GM21528 (cell line): Measurements from ENCODE around the gene NCBP2L.

ENCODE experiments used
- ATAC-seq: cut with Tn5 transposase; IDR thresholded peaks from one replicate; pipeline ENCODE4 v1.9.1; 2021; ENCODE audit warnings: mild to moderate bottlenecking, moderate library complexity; ENCODE audit not compliant: unreplicated experiment, low FRiP score

Gene NCBP2L

DNA sequence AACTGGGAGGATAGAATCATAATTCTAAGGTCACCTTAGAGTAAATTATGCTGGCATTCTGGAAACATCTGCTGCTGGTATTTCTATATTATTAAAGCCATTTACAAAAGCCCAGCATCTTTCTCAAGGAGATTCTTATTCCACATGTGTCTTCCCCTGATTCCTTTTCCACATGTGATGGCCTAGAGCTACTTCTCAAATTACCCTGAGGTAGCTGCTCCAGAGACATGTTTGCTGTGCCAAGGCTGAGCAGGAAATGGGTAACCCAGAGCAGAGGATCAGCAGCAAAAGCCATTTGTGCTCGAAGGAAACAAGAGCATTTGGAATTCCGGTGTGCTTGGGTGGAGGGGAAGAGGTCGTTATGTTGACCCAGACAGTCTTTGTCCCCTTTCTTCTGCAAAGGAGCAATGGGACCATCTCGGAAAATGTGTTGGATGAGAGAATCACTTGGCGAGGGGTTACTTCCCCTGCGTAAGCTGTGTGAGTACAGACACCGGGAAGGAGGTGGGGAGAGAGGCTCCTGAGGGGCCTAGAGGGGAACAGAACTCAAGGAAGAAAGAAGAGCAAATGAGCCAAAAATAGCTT is 26.6 kb upstream of the NCBP2L start:
- ATAC-seq = no peak

DNA sequence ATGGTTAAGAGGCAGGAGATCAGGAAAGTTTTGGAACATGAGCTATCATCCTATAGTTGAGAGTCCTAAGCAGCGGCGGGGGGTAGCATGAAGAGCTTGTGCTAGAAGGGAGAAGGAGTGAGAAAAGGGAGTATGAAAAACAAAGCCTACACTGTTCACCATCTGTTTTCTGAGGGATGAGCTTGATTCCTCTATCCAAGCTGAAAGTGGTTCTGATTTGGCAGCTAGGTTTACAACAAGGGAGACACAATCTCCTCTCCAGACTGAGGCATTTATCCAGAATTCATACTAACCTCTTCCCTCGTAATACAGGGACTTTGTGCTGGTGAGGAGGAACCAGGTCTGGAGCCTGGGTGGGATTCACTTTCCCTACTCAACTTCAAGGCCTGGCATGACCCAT is 25.5 kb upstream of the NCBP2L start:
- ATAC-seq = no peak

DNA sequence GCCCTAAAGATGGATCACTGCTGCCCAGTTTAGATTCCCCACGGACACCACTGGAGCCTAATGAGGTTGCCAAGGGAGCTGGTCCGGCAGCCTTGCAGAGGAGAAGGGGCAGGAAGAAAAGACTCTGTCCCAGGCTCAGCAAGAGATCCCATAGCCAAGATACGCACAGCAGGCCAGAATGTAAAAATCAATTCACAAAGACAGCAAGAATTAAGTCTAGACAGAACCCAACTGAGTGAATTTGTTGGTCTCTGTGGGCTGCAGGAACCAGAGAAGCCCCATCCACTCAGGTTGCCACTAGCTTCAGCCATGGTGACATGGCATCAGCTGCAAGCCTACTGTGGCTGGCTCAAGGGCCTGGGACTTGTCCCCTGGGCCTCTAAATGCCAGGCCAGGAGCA is 24.8 kb upstream of the NCBP2L start:
- no peak for ATAC-seq

DNA sequence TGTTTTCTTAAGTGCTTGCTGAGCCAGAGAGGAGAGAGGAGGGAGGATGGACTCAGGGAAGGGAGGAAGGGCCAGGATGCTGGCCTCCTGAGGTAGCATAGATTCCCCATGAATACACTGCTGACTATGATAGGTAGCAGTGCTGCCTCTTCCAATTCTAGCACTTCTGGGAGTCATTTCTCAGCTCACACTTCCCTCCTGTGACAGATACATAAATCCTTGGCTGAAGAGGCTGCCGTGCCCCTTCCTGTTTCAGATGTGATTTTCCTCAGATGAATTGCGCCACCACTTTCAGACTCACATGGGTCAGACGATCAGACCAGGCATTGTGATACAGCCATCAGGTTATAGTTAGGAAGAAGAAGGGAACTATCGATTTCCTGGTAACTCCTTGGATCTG is 24.3 kb upstream of the NCBP2L start:
- ATAC-seq = no peak

DNA sequence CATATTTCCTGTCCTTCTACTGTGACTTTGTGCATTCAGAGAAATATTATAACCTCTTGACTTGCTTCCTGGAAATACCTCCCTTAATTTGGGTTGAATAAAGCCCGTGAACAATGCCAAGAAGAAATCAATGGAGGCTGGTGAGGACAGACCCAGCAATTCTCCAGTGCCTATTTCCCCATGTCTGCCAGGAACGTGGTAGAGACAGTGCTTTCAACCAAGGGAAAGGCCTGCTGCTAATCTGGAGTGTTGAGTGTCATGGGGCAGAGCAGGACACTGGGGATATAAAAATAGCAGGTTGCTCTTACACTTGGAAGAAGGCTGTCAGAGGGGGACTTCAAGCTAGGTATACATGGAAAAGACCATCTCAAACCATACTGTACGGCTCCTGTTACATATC is 21.8 kb upstream of the NCBP2L start:
- no peak for ATAC-seq

DNA sequence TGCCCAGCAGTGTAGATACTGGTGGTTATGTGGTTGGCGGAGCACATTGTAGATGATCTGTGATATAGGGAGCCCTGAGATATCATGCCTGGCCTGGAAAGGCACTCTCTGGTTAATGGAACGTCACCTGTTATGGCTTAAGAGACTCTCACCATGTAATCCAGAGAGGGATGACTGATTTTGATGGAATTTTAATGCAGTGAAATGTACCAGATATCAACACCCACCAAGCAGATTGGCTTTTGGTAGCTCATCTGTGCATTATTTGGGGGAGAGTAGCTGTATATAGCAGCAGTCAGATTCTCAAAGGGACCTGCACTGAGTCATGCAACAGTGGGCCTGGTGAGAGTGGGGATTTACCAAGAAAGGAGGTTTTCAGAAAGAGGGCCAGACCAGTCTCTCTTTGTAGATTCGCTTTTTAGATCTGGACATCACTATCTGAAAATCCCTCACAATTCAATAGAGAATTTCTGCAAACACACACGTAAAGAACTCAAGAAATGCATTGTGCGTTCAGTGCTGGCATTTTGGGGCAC is 19.2 kb upstream of the NCBP2L start:
- ATAC-seq = no peak

DNA sequence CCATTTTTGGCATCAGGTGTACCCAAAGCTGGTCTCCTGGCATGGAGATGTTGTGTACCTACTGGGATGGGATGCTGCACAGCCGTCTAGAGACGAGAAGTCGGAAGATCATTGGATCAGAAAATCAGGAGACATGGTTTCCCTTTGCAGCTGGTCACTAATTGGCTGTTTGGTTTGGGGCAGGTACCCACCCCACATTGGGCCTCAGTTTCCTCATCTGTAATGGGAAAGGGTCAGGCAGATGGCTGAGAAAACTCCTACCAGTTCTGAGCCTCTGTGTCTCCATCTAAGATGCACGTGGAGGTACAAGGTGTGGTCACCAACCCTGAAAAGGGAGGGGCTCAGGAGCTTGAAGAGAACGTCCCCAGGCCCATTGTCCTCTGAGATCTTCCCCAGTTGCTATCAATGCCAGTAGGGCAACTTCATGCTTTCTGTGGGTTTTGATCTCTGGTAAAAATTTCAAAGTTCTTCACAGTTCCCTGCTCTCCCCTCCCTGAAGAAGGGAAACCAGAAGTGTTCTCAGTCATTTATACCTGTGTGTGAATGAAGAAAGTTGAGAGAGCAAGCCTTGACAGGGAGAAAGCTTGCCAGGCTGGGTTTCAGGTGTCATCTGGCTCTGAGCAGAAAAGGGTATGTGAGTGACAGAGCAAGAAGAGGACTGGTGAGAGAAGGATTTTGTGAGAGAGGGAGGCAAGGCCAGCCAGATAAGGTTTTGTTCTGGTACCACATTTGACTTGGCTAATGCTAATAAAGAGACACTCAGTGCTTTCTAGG is 17.0 kb upstream of the NCBP2L start:
- ATAC-seq = no peak

DNA sequence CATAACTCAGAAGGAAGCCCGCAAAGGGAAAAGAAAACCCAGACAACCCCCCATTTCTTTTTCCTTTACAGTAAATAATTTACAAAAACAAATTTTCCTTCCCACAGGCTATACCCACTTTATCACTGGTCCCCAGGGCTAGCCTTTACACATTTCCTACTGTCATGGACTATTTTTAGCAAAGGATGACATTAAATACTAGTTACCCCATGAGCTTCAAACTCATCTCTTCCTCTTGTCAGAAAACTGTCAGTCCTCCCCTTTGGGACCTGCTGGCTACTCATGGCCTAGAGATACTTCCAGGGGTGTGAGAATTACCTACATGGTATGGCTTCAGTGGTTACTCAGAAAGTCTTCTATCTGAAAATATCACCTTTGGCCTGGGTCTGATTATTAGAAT is 13.9 kb upstream of the NCBP2L start:
- no peak for ATAC-seq

DNA sequence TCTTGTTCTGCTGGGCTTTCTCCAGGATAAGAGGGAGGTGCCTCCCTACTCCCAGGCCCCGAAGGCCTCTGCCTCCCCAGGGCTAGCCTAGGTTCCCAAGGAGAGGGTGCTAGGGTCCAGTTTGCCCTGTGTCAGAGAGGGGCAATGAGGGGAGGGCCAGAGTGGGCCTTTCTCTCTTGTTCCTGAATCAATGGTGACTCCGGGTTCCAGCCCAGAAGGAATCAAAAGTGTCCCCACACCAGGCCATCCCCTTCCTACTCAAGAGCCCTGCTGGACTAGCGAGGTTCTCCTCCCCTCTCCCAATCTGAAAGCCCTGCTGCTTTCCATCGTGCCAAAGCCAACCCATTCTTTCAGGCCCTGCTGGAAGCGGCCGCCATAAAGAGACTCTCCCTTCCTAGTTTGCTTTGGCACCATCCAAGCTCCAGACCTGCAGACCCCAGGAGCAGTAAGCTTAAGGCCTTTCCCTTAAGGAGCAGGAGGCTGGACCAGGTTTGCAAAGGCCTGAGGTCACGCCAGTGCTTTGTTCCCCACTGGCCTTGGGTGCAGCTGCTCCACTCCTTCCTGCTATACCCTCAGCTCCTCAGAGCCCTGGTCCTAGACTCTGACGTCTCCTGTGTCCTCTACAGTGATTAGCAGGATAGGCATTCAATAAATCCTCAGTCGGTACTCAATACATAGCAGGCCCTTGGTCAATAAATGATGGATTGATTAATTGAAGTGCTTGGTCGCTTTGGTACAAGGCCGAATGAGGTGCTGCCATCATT is 12.5 kb upstream of the NCBP2L start:
- no peak for ATAC-seq

DNA sequence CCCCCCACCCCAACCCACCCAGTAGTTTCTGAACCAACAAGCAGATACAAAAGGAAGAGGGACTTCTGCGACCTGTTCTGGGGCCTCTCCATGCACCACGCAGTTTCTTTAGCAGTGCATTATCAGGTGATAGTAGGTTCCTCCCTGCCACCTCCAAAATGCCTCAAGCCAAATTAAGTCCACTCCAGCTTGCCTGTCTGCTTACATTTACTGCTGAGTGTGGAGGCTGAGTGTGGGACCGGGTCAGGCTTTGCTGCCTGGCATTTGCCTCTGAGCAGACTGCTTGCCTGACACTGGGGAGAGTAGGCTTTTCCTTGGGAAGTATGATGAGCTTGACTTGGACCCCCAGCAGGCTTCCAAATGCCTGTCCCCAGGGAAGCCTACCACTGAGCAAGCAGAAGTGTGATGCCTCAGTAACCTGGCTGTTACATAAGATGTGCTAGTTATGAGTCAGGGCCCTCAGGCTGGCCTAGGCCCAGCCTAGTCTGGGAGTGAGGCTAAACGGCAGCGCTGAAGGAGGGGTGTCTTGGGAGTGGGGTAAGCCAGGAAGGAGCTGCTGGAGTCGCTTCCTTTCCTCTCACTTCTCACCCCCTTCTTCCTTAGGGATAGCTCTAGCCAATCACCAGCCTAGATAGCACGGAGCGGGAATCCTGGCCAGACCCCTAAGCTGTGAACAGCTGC is 10.9 kb upstream of the NCBP2L start:
- no peak for ATAC-seq

DNA sequence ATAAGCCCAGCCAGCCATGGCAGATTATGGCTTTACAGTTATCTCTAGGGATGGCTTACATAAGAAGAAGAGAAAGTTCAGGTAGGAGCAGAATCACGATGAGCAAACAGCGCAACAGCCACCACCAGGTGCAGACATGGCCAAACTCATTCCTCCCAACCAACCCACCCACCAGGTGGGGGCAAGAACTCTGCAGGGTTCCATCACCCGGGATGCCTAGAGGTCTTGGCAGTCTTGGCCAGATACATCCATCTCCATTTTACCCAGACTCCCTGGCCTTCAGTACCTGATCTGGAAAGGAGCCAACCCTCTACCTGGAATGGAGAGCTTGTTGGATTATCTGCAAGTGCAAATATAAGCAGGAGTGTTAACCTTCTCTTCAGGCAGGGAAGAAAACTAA is 9.5 kb upstream of the NCBP2L start:
- no peak for ATAC-seq

DNA sequence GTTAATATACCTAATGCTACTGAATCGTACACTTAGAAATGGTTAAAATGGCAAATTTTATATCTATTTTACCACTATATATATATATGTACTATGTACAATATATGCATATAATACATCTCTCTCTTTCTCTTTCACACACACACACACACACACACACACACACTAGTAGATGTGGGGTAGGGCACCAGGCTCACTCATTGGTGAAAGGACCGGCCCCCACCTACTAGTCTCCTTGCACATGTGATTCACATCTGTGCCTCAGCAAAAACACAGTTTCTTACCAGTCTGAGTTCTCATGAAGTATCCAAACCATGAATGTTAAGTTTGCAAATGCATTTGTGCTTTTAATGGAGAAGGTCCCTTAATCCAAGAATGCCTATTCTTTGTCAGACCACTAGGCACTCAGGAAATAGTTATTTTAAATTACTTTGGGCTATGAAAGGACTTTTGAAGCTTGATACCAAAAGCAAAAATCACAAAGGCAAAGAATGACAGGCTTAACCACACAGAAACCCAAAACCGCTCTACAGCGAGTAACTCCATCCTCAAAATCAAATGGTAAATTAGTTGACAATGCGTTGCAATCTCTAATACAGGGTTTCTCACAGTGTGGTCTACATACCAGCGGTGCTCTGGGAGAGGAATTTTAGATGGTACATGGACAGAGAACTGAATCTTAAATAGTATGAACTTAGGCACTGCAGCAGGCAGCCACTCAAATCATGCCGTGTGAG is 7.8 kb upstream of the NCBP2L start:
- ATAC-seq = no peak

DNA sequence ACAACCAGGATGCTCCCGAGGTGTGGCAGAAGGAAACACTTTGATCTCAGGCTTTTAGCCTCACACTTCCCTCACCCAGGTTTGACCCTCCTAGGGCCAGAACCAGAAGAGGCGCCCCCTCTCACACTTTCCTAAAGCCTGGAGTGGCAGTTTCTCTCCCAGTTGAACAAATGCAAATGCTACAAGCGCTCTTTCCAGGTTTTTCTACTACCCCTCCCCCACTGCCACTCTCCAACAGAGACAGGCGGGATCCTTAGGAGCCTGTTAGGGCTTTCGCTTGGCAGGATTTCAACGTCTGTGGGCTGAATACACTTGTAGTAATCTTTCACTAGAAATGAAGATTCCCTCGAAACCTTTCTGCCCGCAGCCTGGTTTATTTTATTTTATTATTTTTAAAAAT is 4.3 kb upstream of the NCBP2L start:
- no peak for ATAC-seq

DNA sequence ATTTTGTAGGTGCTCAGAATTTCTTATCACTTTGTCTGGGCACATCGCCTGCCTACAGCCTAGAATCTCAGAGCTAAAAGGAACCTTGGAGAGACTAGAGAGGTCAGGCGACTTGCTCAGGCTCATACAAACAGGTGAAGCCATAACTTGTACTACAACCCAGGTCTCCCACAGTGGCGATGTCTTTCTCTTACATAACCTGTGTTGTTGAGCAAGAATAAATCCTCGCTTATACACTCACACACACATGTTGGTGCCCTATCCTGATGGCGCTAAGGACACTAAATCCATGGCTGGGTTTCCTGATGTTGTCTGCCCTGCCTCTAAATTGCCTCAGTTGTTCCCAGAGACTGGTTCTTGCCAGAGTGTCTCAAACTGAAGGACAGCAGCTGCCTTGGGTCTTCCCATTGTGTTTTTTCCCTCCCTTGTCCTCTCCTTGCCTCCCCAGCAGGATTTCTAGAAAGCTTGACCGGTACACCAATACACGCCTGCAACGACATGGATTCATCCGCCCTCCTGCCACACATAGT is 3.6 kb upstream of the NCBP2L start:
- ATAC-seq = no peak

DNA sequence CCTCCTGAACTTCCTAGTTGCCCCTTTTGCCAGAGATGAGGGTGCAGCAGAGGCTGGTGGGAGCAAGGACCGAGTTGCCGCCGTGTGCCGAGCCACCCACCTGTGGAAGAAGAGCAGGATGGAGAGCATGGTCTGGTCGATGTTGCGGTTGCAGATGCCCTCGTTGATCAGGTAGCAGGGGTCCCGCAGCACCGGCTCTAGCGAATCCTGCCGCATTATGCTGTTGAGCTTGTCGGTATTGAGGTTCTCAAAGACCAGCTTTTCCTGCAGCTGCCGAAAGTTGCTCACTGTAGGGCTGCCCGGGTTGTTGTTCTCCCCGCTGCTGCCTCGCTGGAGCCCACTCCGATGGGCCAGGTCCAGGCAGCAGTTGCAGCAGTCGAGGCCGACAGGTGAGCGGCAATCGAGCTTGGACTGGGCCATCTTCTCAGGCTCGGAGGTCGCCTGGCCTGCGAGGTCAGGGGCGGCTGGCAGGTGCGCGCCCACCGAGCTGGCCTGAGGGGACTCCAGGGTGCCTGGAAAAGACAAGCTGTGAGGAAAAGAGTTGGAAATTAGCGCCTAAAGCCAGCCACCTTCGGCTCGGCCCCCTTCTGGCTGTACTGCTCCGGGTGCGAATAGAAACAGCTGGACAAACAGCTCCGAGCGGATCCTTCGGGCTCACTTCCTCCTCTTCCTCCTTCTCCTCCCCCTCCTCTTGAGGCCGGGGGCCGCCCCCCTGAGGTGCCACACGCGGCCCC is 2.4 kb upstream of the NCBP2L start:
- ATAC-seq = peak; percentile 37

DNA sequence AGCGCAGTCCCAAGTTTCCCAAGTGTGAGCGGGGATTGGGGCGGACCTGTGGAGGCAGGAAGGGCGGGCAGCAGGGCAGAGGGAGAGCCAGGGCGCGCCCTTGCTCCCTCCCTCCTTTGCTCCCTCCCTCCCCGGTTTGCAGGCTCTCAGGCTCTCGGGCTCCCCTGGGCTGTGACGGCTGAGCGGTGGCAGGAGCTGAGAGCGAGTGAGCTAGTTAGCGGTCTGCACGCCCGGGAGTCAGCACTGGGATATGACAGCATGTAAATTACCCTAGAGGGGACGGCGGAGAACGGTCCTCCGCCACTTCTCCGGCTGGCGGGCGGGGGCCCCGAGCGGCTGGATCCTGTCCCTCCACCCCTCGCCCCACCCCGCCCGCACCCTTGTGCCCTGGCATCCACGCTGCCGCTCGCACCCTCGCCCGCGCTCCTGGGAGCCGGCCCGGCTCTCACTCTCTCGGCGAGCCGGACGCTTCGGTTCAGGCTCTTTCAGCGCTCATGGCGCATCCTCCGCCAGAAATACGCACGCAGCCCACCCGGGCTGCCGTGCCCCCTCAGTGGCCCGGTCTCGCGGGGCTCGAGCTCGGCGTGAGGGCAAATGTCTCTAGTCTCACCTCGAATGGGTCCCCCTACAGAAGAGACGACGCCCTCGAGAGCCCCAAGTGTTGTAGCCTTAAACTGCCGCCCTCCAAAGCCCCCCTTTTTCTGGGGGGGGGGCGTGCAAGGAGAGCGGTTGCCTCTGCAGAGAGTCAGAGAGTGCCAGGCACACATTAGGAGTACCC is 1.6 kb upstream of the NCBP2L start, which contains the start of gene TSC22D3:
TSS of gene TSC22D3 (minus strand) at position 54 of the 778 bp plus-strand sequence. CDS start 368 bp downstream, outside the sequence.
- peak; percentile 91 for ATAC-seq

DNA sequence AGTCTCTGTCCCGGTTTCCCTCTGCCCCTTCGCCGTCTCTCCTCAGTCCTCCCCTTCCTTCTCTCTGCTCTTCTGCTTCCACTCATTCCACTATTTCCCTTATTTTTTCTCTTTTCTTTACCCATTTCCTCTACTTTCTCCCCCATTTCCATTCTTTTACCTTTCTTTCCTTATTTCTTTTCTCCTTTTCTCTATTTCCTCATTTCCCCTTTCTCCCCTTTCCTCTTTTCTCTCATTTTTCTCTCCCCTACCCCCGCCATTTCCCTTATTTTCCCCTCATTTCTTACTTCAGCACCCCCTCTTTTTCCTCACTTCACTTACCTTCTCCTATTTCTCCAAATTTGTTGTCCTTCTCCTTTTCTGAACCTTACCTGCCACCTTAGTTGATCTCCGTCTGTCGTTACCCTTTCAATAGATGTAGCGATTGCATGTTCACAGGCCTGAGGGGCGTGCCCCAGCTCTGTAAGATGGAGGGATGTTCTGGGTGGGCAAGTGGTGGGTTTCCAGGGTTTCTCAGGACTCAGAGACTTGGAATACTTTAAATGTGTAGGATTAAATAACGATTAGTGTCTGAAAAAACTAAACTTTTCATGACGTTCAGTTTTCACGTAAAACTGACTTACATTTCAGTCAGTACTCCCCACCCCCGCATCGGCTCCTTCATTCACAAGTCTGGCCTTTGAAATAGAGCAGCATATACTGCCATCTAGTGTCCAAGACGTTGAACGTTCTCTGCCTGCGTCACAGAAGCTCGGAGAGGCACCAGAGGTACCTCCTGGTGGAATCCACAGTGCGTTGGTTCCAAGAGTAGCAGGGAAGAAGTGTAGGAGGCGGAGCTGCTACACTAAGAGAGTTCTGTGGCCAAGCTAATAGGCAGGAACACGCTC is 641 bp upstream of the NCBP2L start:
- peak; percentile 81 for ATAC-seq
